A673 (cell line): Measurements from ENCODE around the gene CLCNKA. TPM values are rescaled to one million over a fixed set of nuclear protein-coding genes. Genes with fewer than 3 reads are reported as not detected.

ENCODE experiments used
- BruUV-seq: library from RNA; stranded (reverse); fragments of 400-500 nt; replicated peaks from 2 replicates; lab custom pipeline; 2021; lab: Mats Ljungman, UMichigan
- CTCF ChIA-PET: fragments of 300-600 bp; sonication (Branson Sonifier 250); formaldehyde crosslinking; loops from one replicate; lab custom pipeline; 2022; ENCODE audit warnings: antibody characterized with exemption; lab: Charles Lee
- POLR2A ChIA-PET: fragments of 300-600 bp; sonication (Branson Sonifier 250); formaldehyde crosslinking; loops from one replicate; lab custom pipeline; 2022; ENCODE audit warnings: antibody characterized with exemption; ENCODE audit not compliant: low non-redundant PET; lab: Charles Lee
- DNase-seq: peaks from one replicate; pipeline ENCODE4 v3.0.0-alpha.2; 2015; ENCODE audit warnings: low spot score
- H3K27ac ChIP-seq: fragments of 200-600 bp; sonication (generic); 2 replicates; pipeline ENCODE4 v1.5.1; 2016; ENCODE audit warnings: mixed run types, low read depth, mild to moderate bottlenecking, mixed read lengths, antibody characterized with exemption, low read length; ENCODE audit not compliant: poor library complexity, severe bottlenecking
- H3K27me3 ChIP-seq: fragments of 200-600 bp; sonication (generic); replicated peaks from 2 replicates; pipeline ENCODE4 v1.6.1; 2017; ENCODE audit warnings: mixed run types, low read depth, mild to moderate bottlenecking, mixed read lengths, antibody characterized with exemption, low read length; ENCODE audit not compliant: insufficient read depth, poor library complexity
- H3K36me3 ChIP-seq: fragments of 200-600 bp; sonication (generic); 2 replicates; pipeline ENCODE4 v1.6.1; 2016; ENCODE audit warnings: mixed run types, mild to moderate bottlenecking, mixed read lengths, antibody characterized with exemption, low read length; ENCODE audit not compliant: insufficient read depth, poor library complexity, severe bottlenecking
- H3K4me1 ChIP-seq: fragments of 200-600 bp; sonication (generic); 2 replicates; pipeline ENCODE4 v1.6.1; 2017; ENCODE audit warnings: mixed run types, mild to moderate bottlenecking, mixed read lengths, antibody characterized with exemption, low read length; ENCODE audit not compliant: insufficient read depth, poor library complexity, severe bottlenecking
- H3K4me3 ChIP-seq: fragments of 200-600 bp; sonication (generic); 2 replicates; pipeline ENCODE4 v1.5.1; 2016; ENCODE audit warnings: low read depth, mixed run types, mild to moderate bottlenecking, mixed read lengths, low read length; ENCODE audit not compliant: poor library complexity, severe bottlenecking
- H3K9me3 ChIP-seq: fragments of 200-600 bp; sonication (generic); 2 replicates; pipeline ENCODE4 v1.6.1; 2016; ENCODE audit warnings: mixed run types, low read depth, mild to moderate bottlenecking, mixed read lengths, antibody characterized with exemption, low read length; ENCODE audit not compliant: poor library complexity, severe bottlenecking
- EZH2 ChIP-seq: fragments of 200-600 bp; sonication (generic); IDR thresholded peaks from 2 replicates; pipeline ENCODE4 v1.6.1; 2017; ENCODE audit warnings: borderline replicate concordance, low read depth, mild to moderate bottlenecking, mixed read lengths, antibody characterized with exemption, low read length; ENCODE audit not compliant: poor library complexity, severe bottlenecking
- intact Hi-C: fragments of 100-400 bp; cut with micrococcal nuclease; formaldehyde crosslinking; loops from one replicate; pipeline ENCODE4 v1.10.0; 2022; ENCODE audit not compliant: unreplicated experiment
- total RNA-seq: library from RNA; stranded (reverse); gene quantifications from 2 replicates; pipeline ENCODE4 v1.2.3, GENCODE V29; 2021
- TF ChIP-seq, protein P1 (sequence below): fragments of 300-800, 200-600 bp; sonication (generic); conservative IDR thresholded peaks from 2 replicates; pipeline ENCODE4 v1.5.1; 2017; ENCODE audit warnings: low read depth, mild to moderate bottlenecking, antibody characterized with exemption, low read length, moderate library complexity, mixed read lengths

CLCNKA gene
- total RNA-seq, 1 experiment from 2014 or later, result not detected

DNA sequence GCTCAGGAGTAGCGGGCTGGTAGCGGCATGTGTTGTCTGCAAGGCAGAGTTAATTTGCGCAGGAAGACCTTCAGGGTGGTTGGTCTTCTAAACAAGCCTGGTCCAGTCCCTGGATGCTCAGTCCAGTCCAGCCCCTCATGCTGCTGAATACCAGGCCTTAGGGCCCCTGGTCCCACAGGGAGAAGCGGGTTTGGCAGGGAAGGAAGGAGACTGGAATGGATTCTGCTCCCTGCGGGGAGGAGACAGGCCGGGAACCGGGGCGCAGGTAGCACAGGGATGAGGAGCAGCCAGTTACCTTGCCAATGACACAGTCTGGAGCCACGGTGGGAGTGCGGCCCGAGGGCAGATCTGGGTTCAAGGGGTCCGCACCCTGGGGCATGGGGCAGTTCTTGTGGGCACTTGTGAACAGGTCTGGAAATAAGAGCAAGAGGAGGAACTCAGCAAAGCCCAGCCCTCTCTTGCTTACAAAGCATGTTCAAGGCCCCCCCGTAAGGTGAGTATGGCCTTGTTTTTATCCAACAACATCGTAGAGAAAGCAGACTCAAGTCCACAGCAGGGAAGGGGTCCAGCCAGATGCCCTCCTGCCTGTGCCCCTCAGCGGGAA is 41.5 kb downstream of the CLCNKA start:
- Histone ChIP-seq H3K9me3 (no peaks in the 10 kb centered on the region), H3K4me1 (no peaks in the 10 kb centered on the region), H3K27ac (no peak overlapping the region), H3K36me3 (no peaks in the 10 kb centered on the region), H3K4me3 (no peak overlapping the region), H3K27me3 (no peaks in the 10 kb centered on the region)
- no TSS peak for BruUV-seq
- DNase-seq, result no peak
- CTCF ChIA-PET, result interaction anchor here (0.9 kb wide), 1 partner anchor 23 kb away, joined by 3 read pairs; no protein-coding TSS in a partner anchor
- POLR2A ChIA-PET, result no interaction called here
- TF ChIP-seq, protein P1, sequence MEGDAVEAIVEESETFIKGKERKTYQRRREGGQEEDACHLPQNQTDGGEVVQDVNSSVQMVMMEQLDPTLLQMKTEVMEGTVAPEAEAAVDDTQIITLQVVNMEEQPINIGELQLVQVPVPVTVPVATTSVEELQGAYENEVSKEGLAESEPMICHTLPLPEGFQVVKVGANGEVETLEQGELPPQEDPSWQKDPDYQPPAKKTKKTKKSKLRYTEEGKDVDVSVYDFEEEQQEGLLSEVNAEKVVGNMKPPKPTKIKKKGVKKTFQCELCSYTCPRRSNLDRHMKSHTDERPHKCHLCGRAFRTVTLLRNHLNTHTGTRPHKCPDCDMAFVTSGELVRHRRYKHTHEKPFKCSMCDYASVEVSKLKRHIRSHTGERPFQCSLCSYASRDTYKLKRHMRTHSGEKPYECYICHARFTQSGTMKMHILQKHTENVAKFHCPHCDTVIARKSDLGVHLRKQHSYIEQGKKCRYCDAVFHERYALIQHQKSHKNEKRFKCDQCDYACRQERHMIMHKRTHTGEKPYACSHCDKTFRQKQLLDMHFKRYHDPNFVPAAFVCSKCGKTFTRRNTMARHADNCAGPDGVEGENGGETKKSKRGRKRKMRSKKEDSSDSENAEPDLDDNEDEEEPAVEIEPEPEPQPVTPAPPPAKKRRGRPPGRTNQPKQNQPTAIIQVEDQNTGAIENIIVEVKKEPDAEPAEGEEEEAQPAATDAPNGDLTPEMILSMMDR, result no peak
- no peak for TF ChIP-seq EZH2
- intact Hi-C loops, result no loop called here

DNA sequence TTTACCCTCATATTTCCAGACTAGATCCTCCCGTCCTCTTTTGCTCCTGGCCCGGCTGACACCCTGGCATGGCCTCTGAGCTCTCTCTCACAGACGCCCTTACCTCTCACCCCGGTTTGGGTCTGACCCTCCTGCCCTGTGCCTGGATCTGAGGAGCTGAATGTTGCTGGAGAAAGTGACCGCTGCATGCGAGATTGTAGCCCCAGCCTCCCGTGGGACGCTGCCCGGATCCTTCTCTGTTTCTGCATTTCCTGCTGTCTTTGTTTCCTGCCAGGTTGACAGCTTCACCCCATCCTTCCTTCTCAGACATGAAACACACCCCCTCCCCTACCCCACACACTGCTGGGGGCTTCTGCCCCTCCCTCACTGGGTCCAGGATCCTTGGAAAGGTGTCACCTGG is 42.1 kb downstream of the CLCNKA start:
- intact Hi-C loops, result no loop called here
- Histone ChIP-seq H3K4me1 (no peaks in the 10 kb centered on the region), H3K27me3 (no peaks in the 10 kb centered on the region), H3K27ac (no peak overlapping the region), H3K9me3 (no peaks in the 10 kb centered on the region), H3K36me3 (no peaks in the 10 kb centered on the region), H3K4me3 (no peak overlapping the region)
- DNase-seq, result no peak
- ChIA-PET POLR2A (no interaction called here), CTCF (no interaction called here)
- TF ChIP-seq, protein P1, result no peak
- no peak for TF ChIP-seq EZH2
- BruUV-seq, result no TSS peak

DNA sequence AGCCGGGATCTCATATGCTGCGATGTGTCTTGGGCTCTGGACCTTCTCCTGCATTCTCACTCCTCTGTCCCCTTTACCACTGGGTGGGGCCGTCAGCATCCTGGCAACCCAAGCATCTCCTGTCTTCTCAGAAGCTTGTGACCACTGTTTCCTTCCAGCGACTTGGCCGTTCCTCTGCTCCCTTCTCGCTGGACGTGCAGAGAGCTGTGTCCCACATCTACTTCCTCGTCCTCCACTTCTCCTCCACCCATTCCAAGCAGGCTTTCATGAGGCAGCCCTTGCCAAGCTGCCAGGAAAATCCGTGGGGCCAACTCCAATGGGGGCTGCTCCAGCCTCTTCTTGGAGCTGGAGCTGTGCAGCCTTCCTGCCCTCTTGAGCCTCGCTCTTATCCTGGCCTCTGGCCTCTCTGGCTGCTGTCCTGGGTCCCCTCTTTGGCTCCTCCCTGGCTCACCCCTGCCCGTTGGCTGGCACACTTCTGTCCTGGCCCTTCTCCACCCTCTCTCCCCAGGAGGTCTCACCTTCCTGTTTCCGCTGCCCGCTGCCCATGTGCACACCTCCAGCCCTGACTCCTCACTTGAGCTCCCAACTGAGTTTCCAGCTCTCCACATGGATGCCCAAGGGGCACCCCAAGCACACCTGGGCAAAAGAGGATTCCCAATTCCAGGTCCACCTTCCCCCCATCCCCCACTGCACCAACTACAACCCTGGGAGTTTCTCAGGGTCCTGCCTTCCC is 42.9 kb downstream of the CLCNKA start:
- no peaks in the 10 kb centered on the region for H3K4me1 ChIP-seq
- ChIA-PET CTCF (interaction anchor here (0.8 kb wide), 1 partner anchor 9 kb away, joined by 3 read pairs; the partner anchor contains the start of gene FAM131C), POLR2A (no interaction called here)
- H3K27me3 ChIP-seq, result no peaks in the 10 kb centered on the region
- H3K9me3 ChIP-seq, result no peaks in the 10 kb centered on the region
- no peaks in the 10 kb centered on the region for H3K36me3 ChIP-seq
- no TSS peak for BruUV-seq
- intact Hi-C loops, result no loop called here
- no peak overlapping the region for H3K4me3 ChIP-seq
- no peak overlapping the region for H3K27ac ChIP-seq
- no peak for DNase-seq
- TF ChIP-seq, protein P1, result no peak
- no peak for TF ChIP-seq EZH2
